ENCODE results near the gene TMPRSS4.

DNA sequence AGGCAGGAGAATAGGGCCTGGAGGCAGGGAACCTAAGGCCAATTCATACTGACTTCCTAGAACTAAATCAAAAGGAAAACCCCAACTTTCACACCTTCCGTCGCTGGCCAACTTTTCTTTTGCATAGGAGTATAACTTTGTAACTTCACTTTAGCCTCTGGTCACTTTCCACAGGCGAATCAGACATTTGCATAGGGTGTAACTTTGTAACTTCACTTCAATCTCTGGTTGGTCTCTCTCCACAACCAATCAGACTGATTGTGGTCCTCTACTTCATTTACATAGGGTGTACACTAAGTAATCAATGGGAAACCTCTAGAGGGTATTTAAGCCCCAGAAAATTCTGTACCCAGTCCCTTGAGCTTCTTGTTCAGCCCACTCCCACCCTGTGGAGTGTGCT is 11.5 kb upstream of the TMPRSS4 start:
- TF ChIP-seq ZNF232 (CRISPR knock-in tag; IDR thresholded peaks at IDR 0.05) (no peak), BCL6 (CRISPR knock-in tag; IDR thresholded peaks at IDR 0.05) (no peak)
